ENCODE measurements around the gene ZNF714.
A peak's percentile ranks its signal among the peaks of the same experiment; 100 is the strongest.

Gene ZNF714

GRCh38 chr19:21082011-21082975 lies at the start of gene ZNF714:
Gene ZNF714 (plus strand): TSS chr19:21082203. CDS start chr19:21098269, 16,066 bp downstream.
- DNase-seq (ENCODE audit: insufficient read length, low spot score) (peak; percentile 69), FAIRE-seq (peak; percentile 100)
- TF ChIP-seq POLR2A (IDR thresholded peaks at IDR 0.05; ENCODE audit: low read depth, low read length), result peak; percentile 87

- TF ChIP-seq POLR2A (IDR thresholded peaks at IDR 0.05; ENCODE audit: low read depth, low read length), result no peak
- no peak for FAIRE-seq
- no peak for DNase-seq (ENCODE audit: insufficient read length, low spot score)
Observed at GRCh38 chr19:21045028-21045427, 37.0 kb upstream of the ZNF714 start.

GRCh38 chr19:21046489-21046888 lies 35.5 kb upstream of the ZNF714 start:
- no peak for TF ChIP-seq POLR2A (IDR thresholded peaks at IDR 0.05; ENCODE audit: low read depth, low read length)
- FAIRE-seq (no peak), DNase-seq (ENCODE audit: insufficient read length, low spot score) (no peak)

GRCh38 chr19:21047716-21048115 lies 34.3 kb upstream of the ZNF714 start:
- DNase-seq (ENCODE audit: insufficient read length, low spot score) (no peak), FAIRE-seq (no peak)
- TF ChIP-seq POLR2A (IDR thresholded peaks at IDR 0.05; ENCODE audit: low read depth, low read length), result no peak

GRCh38 chr19:21052902-21053301 lies 29.1 kb upstream of the ZNF714 start:
- FAIRE-seq, result no peak
- no peak for DNase-seq (ENCODE audit: insufficient read length, low spot score)
- no peak for TF ChIP-seq POLR2A (IDR thresholded peaks at IDR 0.05; ENCODE audit: low read depth, low read length)

- DNase-seq (ENCODE audit: insufficient read length, low spot score), result no peak
- no peak for FAIRE-seq
- no peak for TF ChIP-seq POLR2A (IDR thresholded peaks at IDR 0.05; ENCODE audit: low read depth, low read length)
Observed at GRCh38 chr19:21065336-21065735, 16.7 kb upstream of the ZNF714 start.

- TF ChIP-seq POLR2A (IDR thresholded peaks at IDR 0.05; ENCODE audit: low read depth, low read length), result no peak
- FAIRE-seq (peak; percentile 81), DNase-seq (ENCODE audit: insufficient read length, low spot score) (no peak)
Observed at GRCh38 chr19:21084343-21084742, 2.3 kb downstream of the ZNF714 start.

GRCh38 chr19:21087871-21088270 lies 5.9 kb downstream of the ZNF714 start:
- FAIRE-seq, result no peak
- TF ChIP-seq POLR2A (IDR thresholded peaks at IDR 0.05; ENCODE audit: low read depth, low read length), result no peak

GRCh38 chr19:21092109-21092508 lies 10.1 kb downstream of the ZNF714 start:
- DNase-seq (ENCODE audit: insufficient read length, low spot score) (no peak), FAIRE-seq (no peak)

More at GRCh38 chr19:21087871-21088270, 5.9 kb downstream of the ZNF714 start:
- no peak for DNase-seq (ENCODE audit: insufficient read length, low spot score)

GRCh38 chr19:21094347-21095025 lies 12.5 kb downstream of the ZNF714 start:
- DNase-seq (ENCODE audit: insufficient read length, low spot score) (no peak), FAIRE-seq (no peak)

More at GRCh38 chr19:21092109-21092508, 10.1 kb downstream of the ZNF714 start:
- no peak for TF ChIP-seq POLR2A (IDR thresholded peaks at IDR 0.05; ENCODE audit: low read depth, low read length)

GRCh38 chr19:21098291-21098690 lies 16.3 kb downstream of the ZNF714 start:
- no peak for TF ChIP-seq POLR2A (IDR thresholded peaks at IDR 0.05; ENCODE audit: low read depth, low read length)
- DNase-seq (ENCODE audit: insufficient read length, low spot score), result no peak
- FAIRE-seq, result no peak

More at GRCh38 chr19:21094347-21095025, 12.5 kb downstream of the ZNF714 start:
- TF ChIP-seq POLR2A (IDR thresholded peaks at IDR 0.05; ENCODE audit: low read depth, low read length), result no peak

GRCh38 chr19:21101521-21102242 lies 19.7 kb downstream of the ZNF714 start:
- peak; percentile 6 for FAIRE-seq
- no peak for DNase-seq (ENCODE audit: insufficient read length, low spot score)
- TF ChIP-seq POLR2A (IDR thresholded peaks at IDR 0.05; ENCODE audit: low read depth, low read length), result no peak

GRCh38 chr19:21109116-21109515 lies 27.1 kb downstream of the ZNF714 start:
- DNase-seq (ENCODE audit: insufficient read length, low spot score) (no peak), FAIRE-seq (no peak)
- TF ChIP-seq POLR2A (IDR thresholded peaks at IDR 0.05; ENCODE audit: low read depth, low read length), result no peak

- DNase-seq (ENCODE audit: insufficient read length, low spot score) (no peak), FAIRE-seq (no peak)
- no peak for TF ChIP-seq POLR2A (IDR thresholded peaks at IDR 0.05; ENCODE audit: low read depth, low read length)
Observed at GRCh38 chr19:21110183-21110582, 28.2 kb downstream of the ZNF714 start.
